Activated CD8-positive, alpha-beta memory T cell treated with anti-CD3 and anti-CD28 coated beads for 36 hours (primary cell): ENCODE measurements around the gene SLC6A18. TPM values are rescaled to one million over a fixed set of nuclear protein-coding genes. Genes with fewer than 3 reads are reported as not detected.

Source experiments
- CTCF ChIA-PET: fragments of 350-600 bp; sonication (Branson Sonifier 250); formaldehyde crosslinking; loops from one replicate; lab custom pipeline; 2021; ENCODE audit warnings: antibody characterized with exemption; lab: Charles Lee
- POLR2A ChIA-PET: fragments of 350-600 bp; sonication (Branson Sonifier 250); formaldehyde crosslinking; loops from one replicate; lab custom pipeline; 2021; ENCODE audit warnings: antibody characterized with exemption; lab: Charles Lee
- total RNA-seq, 2 experiments: library from RNA; stranded (reverse); gene quantifications; one replicate each; pipeline ENCODE4 v1.2.3, GENCODE V29; 2021

The SLC6A18 gene
- total RNA-seq, 2 experiments from 2014 or later: not detected

GRCh38 chr5:1201327-1202025, 23.7 kb upstream of the SLC6A18 start, which contains the start of gene SLC6A19:
TSS of gene SLC6A19 (plus strand) at chr5:1201595. CDS start at chr5:1201651, 56 bp downstream.
- POLR2A ChIA-PET: no interaction called here
- CTCF ChIA-PET: no interaction called here

- ChIA-PET POLR2A (no interaction called here), CTCF (no interaction called here)
Observed at GRCh38 chr5:1202026-1202797, 23.0 kb upstream of the SLC6A18 start.

- ChIA-PET CTCF (no interaction called here), POLR2A (no interaction called here)
Observed at GRCh38 chr5:1202798-1203185, 22.4 kb upstream of the SLC6A18 start.

- POLR2A ChIA-PET: no interaction called here
- CTCF ChIA-PET: no interaction called here
Observed at GRCh38 chr5:1203311-1203967, 21.7 kb upstream of the SLC6A18 start.

GRCh38 chr5:1203968-1204692, 21.1 kb upstream of the SLC6A18 start:
- POLR2A ChIA-PET: no interaction called here
- CTCF ChIA-PET: no interaction called here

- ChIA-PET POLR2A (no interaction called here), CTCF (no interaction called here)
Observed at GRCh38 chr5:1204693-1205242, 20.4 kb upstream of the SLC6A18 start.

GRCh38 chr5:1205255-1206180, 19.7 kb upstream of the SLC6A18 start:
- POLR2A ChIA-PET: no interaction called here
- CTCF ChIA-PET: no interaction called here

- ChIA-PET POLR2A (no interaction called here), CTCF (no interaction called here)
Observed at GRCh38 chr5:1206521-1207412, 18.4 kb upstream of the SLC6A18 start.

GRCh38 chr5:1207555-1207954, 17.6 kb upstream of the SLC6A18 start:
- ChIA-PET POLR2A (no interaction called here), CTCF (no interaction called here)

- ChIA-PET POLR2A (no interaction called here), CTCF (no interaction called here)
Observed at GRCh38 chr5:1208221-1208742, 16.9 kb upstream of the SLC6A18 start.

GRCh38 chr5:1208743-1209488, 16.3 kb upstream of the SLC6A18 start:
- ChIA-PET CTCF (no interaction called here), POLR2A (no interaction called here)

- POLR2A ChIA-PET: no interaction called here
Observed at GRCh38 chr5:1209489-1209852, 15.7 kb upstream of the SLC6A18 start.

GRCh38 chr5:1209896-1210776, 15.0 kb upstream of the SLC6A18 start:
- CTCF ChIA-PET: no interaction called here
- POLR2A ChIA-PET: no interaction called here

More at GRCh38 chr5:1209489-1209852, 15.7 kb upstream of the SLC6A18 start:
- CTCF ChIA-PET: no interaction called here

GRCh38 chr5:1210832-1211251, 14.3 kb upstream of the SLC6A18 start:
- POLR2A ChIA-PET: no interaction called here
- CTCF ChIA-PET: no interaction called here

GRCh38 chr5:1211701-1212100, 13.5 kb upstream of the SLC6A18 start:
- CTCF ChIA-PET: no interaction called here
- POLR2A ChIA-PET: no interaction called here

GRCh38 chr5:1212271-1212670, 12.9 kb upstream of the SLC6A18 start:
- ChIA-PET POLR2A (no interaction called here), CTCF (no interaction called here)
